ENCODE results near the gene AGMAT. TPM values are rescaled to one million over a fixed set of nuclear protein-coding genes. Genes with fewer than 3 reads are reported as not detected.

Gene AGMAT, protein sequence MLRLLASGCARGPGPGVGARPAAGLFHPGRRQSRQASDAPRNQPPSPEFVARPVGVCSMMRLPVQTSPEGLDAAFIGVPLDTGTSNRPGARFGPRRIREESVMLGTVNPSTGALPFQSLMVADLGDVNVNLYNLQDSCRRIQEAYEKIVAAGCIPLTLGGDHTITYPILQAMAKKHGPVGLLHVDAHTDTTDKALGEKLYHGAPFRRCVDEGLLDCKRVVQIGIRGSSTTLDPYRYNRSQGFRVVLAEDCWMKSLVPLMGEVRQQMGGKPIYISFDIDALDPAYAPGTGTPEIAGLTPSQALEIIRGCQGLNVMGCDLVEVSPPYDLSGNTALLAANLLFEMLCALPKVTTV
- total RNA-seq = 0.75 and 0.96 TPM in 2 replicates

DNA sequence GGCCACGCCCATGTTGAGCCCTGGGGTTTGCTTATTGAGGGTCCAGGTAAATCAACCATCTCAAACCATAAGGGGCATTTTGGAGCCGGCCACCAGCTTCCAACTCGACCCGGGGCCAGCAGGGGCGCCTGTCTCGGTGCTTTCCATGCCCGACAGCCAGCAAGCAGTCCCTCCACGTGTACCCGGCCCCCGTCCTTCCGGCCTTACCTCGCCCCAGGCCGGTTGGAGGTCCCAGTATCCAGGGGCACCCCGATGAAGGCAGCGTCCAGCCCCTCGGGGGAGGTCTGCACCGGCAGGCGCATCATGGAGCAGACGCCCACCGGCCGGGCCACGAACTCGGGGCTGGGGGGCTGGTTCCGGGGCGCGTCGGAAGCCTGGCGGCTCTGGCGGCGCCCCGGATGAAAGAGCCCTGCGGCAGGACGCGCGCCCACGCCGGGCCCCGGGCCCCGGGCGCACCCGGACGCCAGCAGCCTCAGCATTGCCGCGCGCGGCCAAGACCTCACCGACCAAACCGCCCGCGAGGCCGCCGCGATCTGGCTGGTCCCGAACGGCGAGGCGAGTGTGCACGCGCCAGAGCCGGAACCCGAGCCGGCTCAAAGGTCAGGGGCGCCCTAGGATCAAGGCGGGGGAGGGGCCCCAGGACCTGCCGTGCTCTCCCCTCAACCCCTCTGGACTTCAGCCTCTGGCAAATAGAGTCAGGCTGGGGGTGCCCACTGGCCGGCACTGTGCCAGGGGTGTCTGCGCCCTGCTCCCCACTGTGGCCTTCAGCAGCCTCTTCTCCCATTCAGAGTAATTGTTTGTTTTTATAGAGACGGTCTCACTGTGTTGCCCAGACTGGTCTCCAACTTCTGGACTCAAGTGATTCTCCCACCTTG lies at the start of gene AGMAT:
Gene AGMAT (minus strand): TSS at position 563 of the 875 bp plus-strand sequence. CDS start 84 bp downstream, at position 479.
- Histone ChIP-seq H3K4me3 (ENCODE audit: low read depth, low read length) (peak within 1 kb of the TSS; percentile 45), H3K27me3 (ENCODE audit: control insufficient read depth, insufficient read depth, low read length) (no peaks in the 10 kb centered on the region)

DNA sequence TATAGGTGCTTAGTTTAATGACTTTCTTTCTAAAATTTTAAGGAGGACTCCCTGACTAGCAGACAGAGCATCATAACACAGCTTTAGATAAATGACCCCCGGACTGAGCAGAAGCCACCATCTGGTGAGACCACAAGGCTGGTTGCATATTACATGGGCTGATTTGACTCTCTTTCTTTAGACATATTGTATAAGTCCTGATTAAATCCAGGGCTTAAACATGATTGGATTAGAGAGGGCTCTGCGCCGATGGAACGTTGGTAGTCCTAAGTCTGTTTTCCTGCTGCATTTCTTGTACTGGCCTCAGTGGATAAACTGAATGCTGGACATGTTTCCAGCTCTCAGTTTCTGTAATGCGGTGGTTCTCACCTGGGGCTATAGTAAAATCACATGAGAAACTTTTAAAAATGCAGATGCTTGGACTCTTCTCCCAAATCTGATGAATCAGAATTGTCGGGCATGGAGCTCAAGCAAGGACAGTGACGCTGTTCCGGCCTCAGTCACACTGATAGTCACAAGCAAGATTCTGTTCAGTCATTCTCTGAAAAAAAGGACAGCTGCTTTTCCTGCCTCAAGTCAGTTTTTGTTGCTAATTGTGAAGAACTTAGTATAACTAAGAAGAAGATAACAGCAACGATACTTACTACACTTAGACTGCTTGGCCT lies 49.0 kb upstream of the AGMAT start:
- peaks cover 3% of the 10 kb centered on the region for H3K36me3 ChIP-seq (ENCODE audit: control insufficient read depth, insufficient read depth, low read length)
- H3K4me3 ChIP-seq (ENCODE audit: low read depth, low read length) = no peak overlapping the region
- TF ChIP-seq, protein P1, sequence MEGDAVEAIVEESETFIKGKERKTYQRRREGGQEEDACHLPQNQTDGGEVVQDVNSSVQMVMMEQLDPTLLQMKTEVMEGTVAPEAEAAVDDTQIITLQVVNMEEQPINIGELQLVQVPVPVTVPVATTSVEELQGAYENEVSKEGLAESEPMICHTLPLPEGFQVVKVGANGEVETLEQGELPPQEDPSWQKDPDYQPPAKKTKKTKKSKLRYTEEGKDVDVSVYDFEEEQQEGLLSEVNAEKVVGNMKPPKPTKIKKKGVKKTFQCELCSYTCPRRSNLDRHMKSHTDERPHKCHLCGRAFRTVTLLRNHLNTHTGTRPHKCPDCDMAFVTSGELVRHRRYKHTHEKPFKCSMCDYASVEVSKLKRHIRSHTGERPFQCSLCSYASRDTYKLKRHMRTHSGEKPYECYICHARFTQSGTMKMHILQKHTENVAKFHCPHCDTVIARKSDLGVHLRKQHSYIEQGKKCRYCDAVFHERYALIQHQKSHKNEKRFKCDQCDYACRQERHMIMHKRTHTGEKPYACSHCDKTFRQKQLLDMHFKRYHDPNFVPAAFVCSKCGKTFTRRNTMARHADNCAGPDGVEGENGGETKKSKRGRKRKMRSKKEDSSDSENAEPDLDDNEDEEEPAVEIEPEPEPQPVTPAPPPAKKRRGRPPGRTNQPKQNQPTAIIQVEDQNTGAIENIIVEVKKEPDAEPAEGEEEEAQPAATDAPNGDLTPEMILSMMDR (IDR thresholded peaks at IDR 0.05; ENCODE audit: insufficient read depth, low read length, poor library complexity, severe bottlenecking) = no peak
- DNase-seq (ENCODE audit: low read depth) = no peak
- H3K27me3 ChIP-seq (ENCODE audit: control insufficient read depth, insufficient read depth, low read length) = no peaks in the 10 kb centered on the region

More for the DNA sequence above, at the start of gene AGMAT:
- no peak for DNase-seq (ENCODE audit: low read depth)
- TF ChIP-seq, protein P1 (IDR thresholded peaks at IDR 0.05; ENCODE audit: insufficient read depth, low read length, poor library complexity, severe bottlenecking) = peak; percentile 56
- no peaks in the 10 kb centered on the region for H3K36me3 ChIP-seq (ENCODE audit: control insufficient read depth, insufficient read depth, low read length)

DNA sequence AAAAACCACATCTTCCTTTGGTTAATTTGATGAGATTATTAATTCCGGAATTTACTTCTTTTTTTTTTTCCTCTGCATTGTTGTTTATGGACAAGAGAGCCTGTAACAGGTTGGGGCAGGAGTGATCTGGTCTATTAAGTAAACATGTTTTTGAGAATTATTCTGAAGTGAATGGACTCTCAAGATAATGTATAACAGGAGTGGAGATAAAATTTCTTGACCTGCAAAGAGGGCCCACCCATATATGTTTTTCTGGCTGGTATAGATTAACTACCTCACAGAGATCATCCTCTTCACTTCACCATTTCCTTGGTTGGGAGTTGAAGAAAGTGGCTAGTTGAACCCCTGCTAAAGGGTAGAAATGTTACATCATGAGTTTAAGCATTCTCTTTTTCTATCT lies 43.2 kb upstream of the AGMAT start:
- no peaks in the 10 kb centered on the region for H3K27me3 ChIP-seq (ENCODE audit: control insufficient read depth, insufficient read depth, low read length)
- H3K36me3 ChIP-seq (ENCODE audit: control insufficient read depth, insufficient read depth, low read length) = peaks cover 2% of the 10 kb centered on the region
- DNase-seq (ENCODE audit: low read depth) = no peak
- H3K4me3 ChIP-seq (ENCODE audit: low read depth, low read length) = no peak overlapping the region
- TF ChIP-seq, protein P1 (IDR thresholded peaks at IDR 0.05; ENCODE audit: insufficient read depth, low read length, poor library complexity, severe bottlenecking) = no peak

DNA sequence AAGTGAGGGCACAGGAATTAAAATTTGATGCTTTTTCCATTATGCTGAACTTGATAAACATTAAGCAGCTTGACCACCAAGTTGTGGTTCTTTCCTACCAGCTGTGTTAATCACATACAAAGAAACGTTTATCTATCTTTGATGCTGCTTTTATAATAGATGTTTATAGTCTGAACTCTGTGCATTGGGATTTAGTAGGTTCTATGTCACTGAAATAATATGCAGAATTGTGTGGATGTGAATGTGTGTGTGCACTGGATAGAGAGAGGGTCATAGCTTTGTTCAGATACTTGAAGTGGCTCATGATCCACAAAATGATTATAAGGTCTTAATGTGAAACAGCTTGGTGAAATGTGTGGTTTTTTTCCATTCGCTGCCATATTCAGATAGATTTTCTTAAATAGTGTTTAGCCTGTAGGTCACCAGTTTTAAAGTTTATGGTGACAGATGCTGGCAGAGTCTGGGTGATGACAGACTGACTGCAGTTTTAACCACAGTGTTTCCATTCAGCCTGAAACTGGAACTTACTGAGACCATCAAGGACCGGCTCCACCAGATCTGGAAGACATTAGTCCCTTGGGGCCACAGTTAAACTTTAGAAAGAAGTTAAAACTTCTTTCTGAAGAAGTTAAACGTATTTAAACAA lies 42.6 kb upstream of the AGMAT start:
- DNase-seq (ENCODE audit: low read depth) = no peak

More for the DNA sequence above, 42.6 kb upstream of the AGMAT start:
- Histone ChIP-seq H3K36me3 (ENCODE audit: control insufficient read depth, insufficient read depth, low read length) (peaks cover 2% of the 10 kb centered on the region), H3K27me3 (ENCODE audit: control insufficient read depth, insufficient read depth, low read length) (no peaks in the 10 kb centered on the region), H3K4me3 (ENCODE audit: low read depth, low read length) (no peak overlapping the region)
- TF ChIP-seq, protein P1 (IDR thresholded peaks at IDR 0.05; ENCODE audit: insufficient read depth, low read length, poor library complexity, severe bottlenecking) = no peak
